Omental fat pad (tissue), 4 donors: Measurements from ENCODE around the gene ROBO1. TPM values are rescaled to one million over a fixed set of nuclear protein-coding genes. Genes with fewer than 3 reads are reported as not detected.

Experiments
- ATAC-seq: fragments of 150-250 bp; one replicate; pipeline ENCODE4 v1.9.1; 2016; ENCODE audit warnings: mild to moderate bottlenecking, moderate library complexity; ENCODE audit not compliant: low FRiP score
- DNase-seq: peaks from one replicate; pipeline ENCODE4 v3.0.0-alpha.2; 2019; ENCODE audit warnings: low spot score
- CTCF ChIP-seq, 3 donors: fragments of 450-650 bp; IDR thresholded peaks; one replicate each; pipeline ENCODE4 v1.5.1; 2016 to 2017; ENCODE audit warnings: antibody characterized with exemption in 3 of 3, mild to moderate bottlenecking in 3 of 3, moderate library complexity in 2 of 3
- total RNA-seq, 4 donors: library from RNA; depleted of rRNA; stranded (reverse); fragments of >200 nt; gene quantifications; one replicate each; pipeline ENCODE4 v1.1.0, GENCODE V29; 2016

The ROBO1 gene
- total RNA-seq, 4 donors from 2014 or later: 13.7 to 34.2 (median 21.0) TPM

- DNase-seq (no peak), ATAC-seq (no peak)
- TF ChIP-seq CTCF (IDR thresholded peaks at IDR 0.05): no peak
Observed at GRCh38 chr3:79604681-79605080, 163.1 kb downstream of the ROBO1 start.

GRCh38 chr3:79602385-79602784 is 165.4 kb downstream of the ROBO1 start:
- TF ChIP-seq CTCF (IDR thresholded peaks at IDR 0.05): no peak
- DNase-seq (no peak), ATAC-seq (no peak)

- no peak for TF ChIP-seq CTCF (IDR thresholded peaks at IDR 0.05)
- no peak for DNase-seq
- ATAC-seq: no peak
Observed at GRCh38 chr3:79598594-79598993, 169.2 kb downstream of the ROBO1 start.

GRCh38 chr3:79597709-79598108 is 170.1 kb downstream of the ROBO1 start:
- no peak for TF ChIP-seq CTCF (IDR thresholded peaks at IDR 0.05)
- no peak for ATAC-seq
- no peak for DNase-seq

GRCh38 chr3:79587150-79587549 is 180.6 kb downstream of the ROBO1 start:
- TF ChIP-seq CTCF (IDR thresholded peaks at IDR 0.05): no peak
- DNase-seq (no peak), ATAC-seq (no peak)

- DNase-seq (no peak), ATAC-seq (no peak)
- TF ChIP-seq CTCF (IDR thresholded peaks at IDR 0.05): no peak
Observed at GRCh38 chr3:79586232-79586631, 181.6 kb downstream of the ROBO1 start.

- DNase-seq: no peak
- no peak for TF ChIP-seq CTCF (IDR thresholded peaks at IDR 0.05)
- no peak for ATAC-seq
Observed at GRCh38 chr3:79572930-79573329, 194.9 kb downstream of the ROBO1 start.
